Right lobe of liver (tissue), 4 donors: ENCODE data around the gene SENP8.

Experiments
- POLR2A ChIP-seq: fragments of 450-650 bp; IDR thresholded peaks from one replicate; pipeline ENCODE4 v1.6.1; 2017; ENCODE audit warnings: antibody characterized with exemption, mild to moderate bottlenecking
- TF ChIP-seq, protein P1 (sequence below), 4 donors: fragments of 200-600 bp in 3 of 4; fragments of 450-650 bp in 1 of 4; IDR thresholded peaks; one replicate each; pipeline versions ENCODE4 v1.5.1 to v1.8.0; 2016 to 2022; ENCODE audit warnings: antibody characterized with exemption in 4 of 4, mild to moderate bottlenecking in 2 of 4
- donor health status: DM: no; HTN: no; CAD: no.
- donor health status: DM: no; HTN: no; CAD: no.
- donor health status: DM: no; HTN: yes; CAD: no.

DNA sequence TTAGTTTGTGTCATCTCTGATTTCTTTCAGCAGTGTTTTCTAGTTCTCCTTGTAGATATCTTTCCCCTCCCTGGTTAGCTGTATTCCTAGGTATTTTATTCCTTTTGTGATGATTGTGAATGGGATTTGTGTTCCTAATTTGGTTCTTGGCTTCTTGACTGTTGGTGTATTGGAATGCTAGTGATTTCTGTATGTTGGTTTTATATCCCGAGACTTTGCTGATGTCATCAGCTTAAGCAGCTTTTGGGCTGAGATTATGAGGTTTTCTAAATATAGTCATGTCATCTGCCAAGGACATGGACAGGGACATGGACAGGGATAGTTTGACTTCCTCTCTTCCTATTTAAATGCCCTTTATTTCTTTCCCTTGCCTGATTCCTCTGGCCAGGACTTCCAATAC, 36.0 kb upstream of the SENP8 start:
- TF ChIP-seq, protein P1, sequence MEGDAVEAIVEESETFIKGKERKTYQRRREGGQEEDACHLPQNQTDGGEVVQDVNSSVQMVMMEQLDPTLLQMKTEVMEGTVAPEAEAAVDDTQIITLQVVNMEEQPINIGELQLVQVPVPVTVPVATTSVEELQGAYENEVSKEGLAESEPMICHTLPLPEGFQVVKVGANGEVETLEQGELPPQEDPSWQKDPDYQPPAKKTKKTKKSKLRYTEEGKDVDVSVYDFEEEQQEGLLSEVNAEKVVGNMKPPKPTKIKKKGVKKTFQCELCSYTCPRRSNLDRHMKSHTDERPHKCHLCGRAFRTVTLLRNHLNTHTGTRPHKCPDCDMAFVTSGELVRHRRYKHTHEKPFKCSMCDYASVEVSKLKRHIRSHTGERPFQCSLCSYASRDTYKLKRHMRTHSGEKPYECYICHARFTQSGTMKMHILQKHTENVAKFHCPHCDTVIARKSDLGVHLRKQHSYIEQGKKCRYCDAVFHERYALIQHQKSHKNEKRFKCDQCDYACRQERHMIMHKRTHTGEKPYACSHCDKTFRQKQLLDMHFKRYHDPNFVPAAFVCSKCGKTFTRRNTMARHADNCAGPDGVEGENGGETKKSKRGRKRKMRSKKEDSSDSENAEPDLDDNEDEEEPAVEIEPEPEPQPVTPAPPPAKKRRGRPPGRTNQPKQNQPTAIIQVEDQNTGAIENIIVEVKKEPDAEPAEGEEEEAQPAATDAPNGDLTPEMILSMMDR (IDR thresholded peaks at IDR 0.05): no peak
- TF ChIP-seq POLR2A: no peak
